T-cell (primary cell): Measurements from ENCODE around the gene DENND2D. TPM values are rescaled to one million over a fixed set of nuclear protein-coding genes. Genes with fewer than 3 reads are reported as not detected.

ENCODE experiments used
- ATAC-seq, 4 experiments: fragments of 200-7000 bp in 3 of 4; fragments of 150-1000 bp in 1 of 4; cut with Tn5 transposase; replicated peaks in 1 of 4; 1 replicate in 3 of 4; 2 replicates in 1 of 4; pipeline ENCODE4 v1.10.0; 2021; ENCODE audit warnings: moderate library complexity in 3 of 4, mild to moderate bottlenecking in 2 of 4, moderate number of reproducible peaks in 1 of 4
- CTCF ChIA-PET, 2 donors: fragments of 300-600 bp; sonication (Branson Sonifier 250); formaldehyde crosslinking; loops; one replicate each; lab custom pipeline; 2022; ENCODE audit warnings: antibody characterized with exemption in 2 of 2; lab: Charles Lee
- POLR2A ChIA-PET, 2 donors: fragments of 300-600 bp; sonication (Branson Sonifier 250); formaldehyde crosslinking; loops; one replicate each; lab custom pipeline; 2022; ENCODE audit warnings: antibody characterized with exemption in 2 of 2; lab: Charles Lee
- DNase-seq, 35 experiments: peaks; one replicate each; pipeline versions ENCODE4 v3.0.0 to v3.0.0-alpha.2; 2013 to 2023
- H3K27ac ChIP-seq: one replicate; pipeline ENCODE4 v1.5.1; 2013; ENCODE audit warnings: low read length
- H3K27me3 ChIP-seq, 2 experiments: replicated peaks in 1 of 2; 1 replicate in 1 of 2; 2 replicates in 1 of 2; pipeline versions ENCODE4 v1.6.1 to v1.7.0; 2013; ENCODE audit warnings: low read length in 1 of 2, mixed read lengths in 1 of 2; ENCODE audit not compliant: control insufficient read depth in 2 of 2, insufficient read depth in 2 of 2; ENCODE audit errors: extremely low read depth in 1 of 2
- H3K36me3 ChIP-seq, 2 donors: 1 replicate in 1 of 2; 2 replicates in 1 of 2; pipeline versions ENCODE4 v1.6.1 to v1.7.0; 2013; ENCODE audit warnings: low read length in 1 of 2; ENCODE audit not compliant: control insufficient read depth in 2 of 2, insufficient read depth in 1 of 2; ENCODE audit errors: extremely low read depth in 1 of 2
- H3K4me1 ChIP-seq, 2 experiments: 1 replicate in 1 of 2; 2 replicates in 1 of 2; pipeline versions ENCODE4 v1.6.1 to v1.7.0; 2013; ENCODE audit warnings: low read length in 2 of 2, mixed read lengths in 1 of 2; ENCODE audit not compliant: insufficient read depth in 2 of 2, control insufficient read depth in 1 of 2; ENCODE audit errors: extremely low read depth in 1 of 2
- H3K4me3 ChIP-seq, 2 donors: 1 replicate in 1 of 2; 2 replicates in 1 of 2; pipeline versions ENCODE4 v1.5.1 to v1.7.0; 2013; ENCODE audit warnings: mild to moderate bottlenecking in 2 of 2, low read length in 1 of 2, moderate library complexity in 1 of 2; ENCODE audit not compliant: control insufficient read depth in 1 of 2; ENCODE audit errors: extremely low read depth in 1 of 2
- H3K9me3 ChIP-seq: 2 replicates; pipeline ENCODE4 v1.7.0; 2013
- H3K27ac Mint-ChIP-seq, 2 donors: one replicate each; pipeline ENCODE4 v1.8.0; 2020 to 2021; ENCODE audit warnings: mild to moderate bottlenecking in 2 of 2, mixed read lengths in 2 of 2
- H3K27me3 Mint-ChIP-seq, 2 donors: one replicate each; pipeline ENCODE4 v1.8.0; 2021 to 2022; ENCODE audit warnings: mixed read lengths in 2 of 2
- H3K36me3 Mint-ChIP-seq: one replicate; pipeline ENCODE4 v1.8.0; 2021; ENCODE audit warnings: mixed read lengths
- H3K4me1 Mint-ChIP-seq, 3 donors: one replicate each; pipeline ENCODE4 v1.8.0; 2020 to 2022; ENCODE audit warnings: mixed read lengths in 3 of 3, mild to moderate bottlenecking in 1 of 3
- H3K4me3 Mint-ChIP-seq, 3 donors: one replicate each; pipeline ENCODE4 v1.8.0; 2020 to 2022; ENCODE audit warnings: mild to moderate bottlenecking in 3 of 3, mixed read lengths in 3 of 3, moderate library complexity in 3 of 3
- H3K9me3 Mint-ChIP-seq, 3 donors: one replicate each; pipeline ENCODE4 v1.8.0; 2020 to 2022; ENCODE audit warnings: mixed read lengths in 3 of 3
- WGBS: methylation state at CpG from one replicate; pipeline ENCODE4 v1.1.5; 2013; ENCODE audit warnings: missing lambda C conversion rate; ENCODE audit not compliant: insufficient coverage; 5-methylcytosine and 5-hydroxymethylcytosine counted together
- total RNA-seq, 35 experiments: library from RNA in 6 of 35; stranded (reverse) in 6 of 35; fragments of 120-200 nt in 1 of 35; gene quantifications; one replicate each; pipeline versions ENCODE4 v1.2.1 to v1.2.4 and lab custom pipeline; 2013 to 2026

DENND2D gene
- total RNA-seq, 5 donors from 2014 or later (not counting 1 experiment from before 2014, with no cell fraction given) = 128 to 234 (median 222) TPM

- peak overlapping the region; percentile 95 to 99 for H3K27ac Mint-ChIP-seq
- H3K4me3 ChIP-seq = peak overlapping the region; percentile 78 to 90
- H3K9me3 Mint-ChIP-seq = no peaks in the 10 kb centered on the region
- H3K36me3 Mint-ChIP-seq = peaks cover 52% of the 10 kb centered on the region
- H3K4me1 Mint-ChIP-seq = peaks cover 73 to 80% (median 78%) of the 10 kb centered on the region in 3 donors
- DNase-seq = peak in 2 of 35 experiments; percentile 18 to 46
- no peaks in the 10 kb centered on the region for H3K27me3 ChIP-seq
- peak in 2 of 4 experiments; percentile 17 to 23 for ATAC-seq
- ChIA-PET CTCF (interaction anchor here in 1 of 2 donors (0.8 to 5.5 kb wide), 10 partner anchors 12 to 249 kb away, joined by 3 to 50 read pairs (median 10); partner anchors contain the start of genes ATP5PB and WDR77), POLR2A (interaction anchor here (0.7 to 1.4 kb wide), 3 partner anchors 12 to 21 kb away, joined by 3 to 4 read pairs (median 3); no protein-coding TSS in a partner anchor)
- H3K9me3 ChIP-seq = no peaks in the 10 kb centered on the region
- H3K4me1 ChIP-seq = peaks cover 52 to 72% of the 10 kb centered on the region in 2 experiments
- H3K27ac ChIP-seq = peak overlapping the region; percentile 76
- H3K4me3 Mint-ChIP-seq = peak overlapping the region; percentile 98 to 99 (median 99)
- 0% methylated on average over 1 of the region's 3 CpGs for WGBS
- no peaks in the 10 kb centered on the region for H3K27me3 Mint-ChIP-seq
- H3K36me3 ChIP-seq = peaks cover 12 to 47% of the 10 kb centered on the region in 2 donors
Measured at GRCh38 chr1:111199329-111199728, 1.1 kb downstream of the DENND2D start.

DNA sequence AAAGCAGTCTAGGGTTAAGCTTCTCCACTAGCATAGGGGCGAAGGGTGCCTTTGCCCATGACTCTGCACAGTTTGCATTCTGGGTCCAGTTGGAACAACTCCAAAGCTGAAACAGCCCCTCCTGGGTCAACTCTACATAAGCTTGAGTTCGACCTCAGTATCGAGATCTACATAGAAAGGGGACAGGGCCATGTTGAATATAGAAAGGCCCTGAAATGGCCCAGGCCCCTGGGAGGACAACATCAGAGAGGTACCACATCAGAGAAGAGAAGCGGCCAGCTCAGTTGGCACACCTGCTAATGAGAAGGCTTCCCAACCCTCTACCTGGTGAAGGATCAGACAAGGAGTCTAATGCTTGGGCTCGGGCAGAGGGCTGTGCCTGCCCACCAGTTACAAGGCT is 1.6 kb downstream of the DENND2D start:
- ATAC-seq (no peak), DNase-seq (no peak)
- CTCF ChIA-PET = interaction anchor here (0.7 to 5.5 kb wide), 15 partner anchors 9 to 254 kb away, joined by 3 to 50 read pairs (median 5); partner anchors contain the start of genes ATP5PB (in 1 of the 2) and WDR77 (in 1 of the 2)
- POLR2A ChIA-PET = interaction anchor here (0.9 to 1.4 kb wide), 5 partner anchors 11 to 201 kb away, joined by 3 to 17 read pairs (median 3); no protein-coding TSS in a partner anchor
- peaks cover 57% of the 10 kb centered on the region for H3K36me3 Mint-ChIP-seq
- peaks cover 57 to 77% of the 10 kb centered on the region in 2 experiments for H3K4me1 ChIP-seq
- H3K27ac ChIP-seq = peak overlapping the region; percentile 76
- peaks cover 78 to 84% (median 83%) of the 10 kb centered on the region in 3 donors for H3K4me1 Mint-ChIP-seq
- H3K4me3 ChIP-seq = peak overlapping the region; percentile 78 to 90
- H3K4me3 Mint-ChIP-seq = peak overlapping the region; percentile 98 to 99 (median 99)
- peaks cover 15 to 52% of the 10 kb centered on the region in 2 donors for H3K36me3 ChIP-seq
- no peaks in the 10 kb centered on the region for H3K9me3 Mint-ChIP-seq
- H3K27me3 ChIP-seq = no peaks in the 10 kb centered on the region
- no peaks in the 10 kb centered on the region for H3K27me3 Mint-ChIP-seq
- peak overlapping the region; percentile 95 to 99 for H3K27ac Mint-ChIP-seq
- H3K9me3 ChIP-seq = no peaks in the 10 kb centered on the region
- WGBS = no CpG with 5 or more reads among the region's 5 CpGs

GRCh38 chr1:111197598-111198284 is 2.7 kb downstream of the DENND2D start:
- DNase-seq (peak in 28 of 35 experiments; percentile 46 to 86 (median 64)), ATAC-seq (peak; percentile 26 to 63 (median 60))
- WGBS = 0% methylated on average over 3 of the region's 6 CpGs
- H3K27ac ChIP-seq = peak overlapping the region; percentile 76
- peaks cover 15 to 63% of the 10 kb centered on the region in 2 donors for H3K36me3 ChIP-seq
- H3K4me1 ChIP-seq = peaks cover 62 to 78% of the 10 kb centered on the region in 2 experiments
- H3K27me3 Mint-ChIP-seq = no peaks in the 10 kb centered on the region
- ChIA-PET CTCF (interaction anchor here (1.0 to 5.5 kb wide), 13 partner anchors 8 to 203 kb away, joined by 3 to 50 read pairs (median 5); partner anchors contain the start of genes CEPT1 (in 1 of the 2) and DRAM2 (in 1 of the 2)), POLR2A (interaction anchor here (0.5 to 1.4 kb wide), 4 partner anchors 17 to 30 kb away, joined by 3 to 17 read pairs (median 5); no protein-coding TSS in a partner anchor)
- peak overlapping the region; percentile 98 to 99 (median 99) for H3K4me3 Mint-ChIP-seq
- H3K9me3 ChIP-seq = no peaks in the 10 kb centered on the region
- H3K4me1 Mint-ChIP-seq = peaks cover 78 to 87% (median 84%) of the 10 kb centered on the region in 3 donors
- peak overlapping the region; percentile 78 to 90 for H3K4me3 ChIP-seq
- no peaks in the 10 kb centered on the region for H3K27me3 ChIP-seq
- no peaks in the 10 kb centered on the region for H3K9me3 Mint-ChIP-seq
- peak overlapping the region; percentile 95 to 99 for H3K27ac Mint-ChIP-seq
- H3K36me3 Mint-ChIP-seq = peaks cover 65% of the 10 kb centered on the region

- ATAC-seq (no peak), DNase-seq (no peak)
- H3K9me3 Mint-ChIP-seq = no peaks in the 10 kb centered on the region
- H3K27me3 ChIP-seq = no peaks in the 10 kb centered on the region
- H3K27ac Mint-ChIP-seq = peak overlapping the region; percentile 95 to 99
- H3K4me3 ChIP-seq = peak overlapping the region; percentile 78 to 90
- H3K4me3 Mint-ChIP-seq = peak overlapping the region; percentile 98 to 99 (median 99)
- peaks cover 77% of the 10 kb centered on the region for H3K36me3 Mint-ChIP-seq
- no CpG with 5 or more reads among the region's 2 CpGs for WGBS
- peaks cover 63 to 77% of the 10 kb centered on the region in 2 experiments for H3K4me1 ChIP-seq
- H3K27ac ChIP-seq = peak overlapping the region; percentile 76
- peaks cover 79 to 87% (median 84%) of the 10 kb centered on the region in 3 donors for H3K4me1 Mint-ChIP-seq
- H3K27me3 Mint-ChIP-seq = no peaks in the 10 kb centered on the region
- CTCF ChIA-PET = interaction anchor here (1.2 to 5.5 kb wide), 4 partner anchors 9 to 27 kb away, joined by 3 to 50 read pairs (median 5); no protein-coding TSS in a partner anchor
- H3K9me3 ChIP-seq = no peaks in the 10 kb centered on the region
- POLR2A ChIA-PET = interaction anchor here in 1 of 2 donors (0.5 kb wide), 1 partner anchor 446 kb away, joined by 4 read pairs; no protein-coding TSS in a partner anchor
- peaks cover 15 to 78% of the 10 kb centered on the region in 2 donors for H3K36me3 ChIP-seq
Measured at GRCh38 chr1:111196213-111196612, 4.2 kb downstream of the DENND2D start.

DNA sequence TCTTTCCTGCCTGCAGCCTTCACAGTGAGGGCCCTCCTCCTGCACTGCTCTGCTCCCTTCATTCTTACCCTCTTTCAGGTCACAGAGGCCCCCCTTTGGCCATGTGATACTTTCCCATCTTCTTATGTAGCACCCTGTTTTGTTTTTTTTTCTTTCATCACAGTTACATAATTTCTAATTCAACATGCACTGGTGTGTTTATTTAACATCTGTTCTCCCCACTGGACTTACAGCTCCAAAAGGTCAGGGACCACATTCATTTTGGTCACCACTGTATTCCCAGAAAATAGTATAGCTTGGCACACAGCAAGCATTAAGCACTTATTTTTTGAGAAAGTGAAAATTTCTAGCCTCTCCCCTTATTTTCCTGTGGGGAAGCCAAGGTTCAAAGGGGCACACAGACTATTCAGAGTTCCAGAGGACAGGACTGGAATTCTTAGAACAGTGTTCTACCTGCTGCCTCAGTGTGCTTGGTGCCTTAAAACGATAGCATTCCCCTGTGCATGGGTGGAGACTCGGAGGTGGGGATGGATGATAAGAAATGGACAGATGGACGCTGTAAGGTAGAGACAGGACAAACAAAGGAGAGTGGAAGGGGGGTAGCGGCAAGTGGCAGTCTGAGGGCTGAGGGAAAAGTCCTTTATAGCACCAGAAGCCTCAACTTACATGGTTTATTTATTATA is 5.3 kb downstream of the DENND2D start:
- Mint-ChIP-seq H3K4me3 (peak overlapping the region; percentile 71 to 99 (median 98)), H3K27me3 (no peaks in the 10 kb centered on the region), H3K36me3 (peaks cover 87% of the 10 kb centered on the region), H3K4me1 (peaks cover 80 to 88% (median 86%) of the 10 kb centered on the region in 3 donors), H3K9me3 (no peaks in the 10 kb centered on the region), H3K27ac (peak overlapping the region; percentile 95 to 99)
- peaks cover 15 to 89% of the 10 kb centered on the region in 2 donors for H3K36me3 ChIP-seq
- ATAC-seq = no peak
- peak overlapping the region; percentile 76 for H3K27ac ChIP-seq
- H3K4me1 ChIP-seq = peaks cover 67 to 80% of the 10 kb centered on the region in 2 experiments
- POLR2A ChIA-PET = interaction anchor here in 1 of 2 donors (0.7 kb wide), 2 partner anchors 19 to 94 kb away, joined by 3 to 4 read pairs; no protein-coding TSS in a partner anchor
- 10% methylated on average over 2 of the region's 4 CpGs for WGBS
- H3K4me3 ChIP-seq = peak overlapping the region; percentile 78 to 90
- DNase-seq = no peak
- CTCF ChIA-PET = interaction anchor here in 1 of 2 donors (0.6 to 5.5 kb wide), 2 partner anchors 24 to 205 kb away, joined by 4 to 50 read pairs; no protein-coding TSS in a partner anchor
- H3K9me3 ChIP-seq = no peaks in the 10 kb centered on the region
- H3K27me3 ChIP-seq = no peaks in the 10 kb centered on the region
